ENCODE results near the gene SGMS1.
"Not testable (repeated sequence)": the region's sequence is repeated elsewhere in the genome, so short reads cannot be mapped to it uniquely, and the experiment has no call there.

The SGMS1 gene

DNA sequence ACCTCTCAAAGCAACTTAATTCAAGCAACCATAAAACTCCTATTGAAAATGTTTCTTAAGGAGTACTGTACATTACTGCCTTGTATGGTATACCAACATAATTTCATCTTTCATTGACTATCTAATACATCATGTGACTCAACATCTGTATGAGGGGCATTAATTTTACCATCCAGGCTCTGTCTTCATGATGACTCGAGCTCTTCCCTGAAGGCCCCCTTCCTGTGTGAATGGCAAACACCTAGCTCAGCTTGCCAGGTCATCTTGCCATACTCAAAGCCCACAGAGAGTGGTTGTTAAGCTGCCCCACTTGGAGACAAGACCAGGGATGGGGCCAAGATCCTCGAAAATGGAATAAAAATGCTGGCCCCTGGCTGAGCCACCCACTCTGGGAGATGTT, 82.4 kb downstream of the SGMS1 start:
- no peak overlapping the region for H3K4me3 ChIP-seq (ENCODE audit: low read depth, low read length)

DNA sequence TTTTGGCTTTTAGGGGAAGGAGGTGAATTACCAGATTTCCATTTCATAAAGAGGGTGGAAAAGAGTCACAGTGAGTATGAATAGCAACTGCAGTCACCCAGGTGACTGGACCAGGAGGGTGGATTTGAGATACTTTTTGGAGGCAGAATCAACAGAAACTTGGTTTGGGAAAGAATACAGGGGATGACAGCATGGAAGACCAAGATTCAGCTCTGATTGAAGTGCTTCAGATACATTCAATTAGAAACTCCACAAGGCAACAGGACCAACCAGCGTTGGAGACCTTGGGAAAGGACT, 83.0 kb downstream of the SGMS1 start:
- H3K4me3 ChIP-seq (ENCODE audit: low read depth, low read length), result no peak overlapping the region

DNA sequence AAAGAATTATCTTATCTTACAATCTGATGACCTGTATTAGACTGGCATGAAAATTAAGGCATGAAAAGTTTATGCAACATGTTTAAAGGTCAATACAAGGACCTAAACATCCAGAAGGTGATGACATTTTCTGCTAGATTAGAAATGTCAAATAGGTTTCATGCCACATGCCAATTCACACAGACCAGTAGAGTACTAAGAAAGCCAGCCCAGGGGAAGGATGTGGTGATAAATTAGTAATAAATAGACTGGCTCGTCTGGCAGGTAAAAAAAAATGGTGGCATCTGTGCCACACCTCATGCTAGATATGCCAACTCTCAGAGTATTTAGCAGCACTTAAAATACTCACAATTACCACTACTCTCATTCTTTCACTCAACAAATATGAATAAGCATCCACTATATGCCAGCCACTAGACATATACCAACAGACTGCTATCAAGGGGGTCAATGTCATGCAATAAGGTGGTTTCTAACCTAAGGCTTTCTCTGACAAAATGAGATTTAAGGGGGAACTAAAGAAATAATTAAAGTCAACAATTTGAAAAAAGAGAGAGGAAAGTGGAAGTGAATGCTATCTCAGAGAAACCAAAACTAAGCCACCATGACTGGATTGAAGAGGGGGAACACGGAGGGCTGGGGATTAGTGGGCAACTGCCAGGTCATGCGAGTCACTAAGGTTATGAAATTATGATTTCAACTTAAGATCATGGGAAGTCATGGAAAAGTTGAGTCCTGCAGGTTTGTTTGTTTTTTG, 83.5 kb downstream of the SGMS1 start:
- H3K4me3 ChIP-seq (ENCODE audit: low read depth, low read length), result no peak overlapping the region

DNA sequence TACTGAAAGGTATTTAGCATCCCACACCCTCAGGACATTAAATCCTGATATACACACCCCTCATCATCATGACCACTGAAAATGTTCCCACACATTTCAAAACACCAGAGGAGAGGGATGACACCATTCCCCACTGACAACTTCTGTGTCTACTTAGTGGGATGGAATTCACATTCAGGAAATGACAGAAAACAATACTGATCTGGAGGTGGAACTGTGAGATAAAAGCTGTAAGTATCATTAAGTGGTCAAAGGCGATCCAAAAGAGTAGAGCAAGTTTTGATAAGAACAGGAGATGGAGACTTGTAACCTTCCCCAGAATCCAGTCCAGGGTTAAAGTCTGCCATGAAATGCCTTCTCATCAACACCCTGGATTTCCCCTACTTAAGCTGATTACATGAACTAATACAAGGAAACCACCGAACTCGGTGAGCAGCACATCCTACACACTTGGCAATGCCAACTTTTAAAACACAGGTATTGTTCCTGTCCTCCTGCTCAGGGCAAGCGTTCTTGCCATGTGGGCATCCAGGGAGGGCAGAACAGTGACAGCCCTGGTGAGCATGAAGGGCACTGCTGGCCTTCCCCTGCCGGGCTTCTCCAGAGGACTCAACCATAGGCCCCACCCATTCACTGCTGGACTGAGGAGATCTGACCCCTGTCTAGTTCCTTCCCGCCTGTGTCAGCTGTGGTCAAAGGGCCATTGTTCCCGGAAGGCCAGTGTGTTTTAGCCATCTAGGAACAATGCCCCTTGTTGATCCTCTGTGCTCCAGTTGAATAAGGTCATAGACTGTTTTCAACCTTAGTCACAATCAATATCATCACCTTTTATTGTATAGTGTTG, 85.0 kb downstream of the SGMS1 start:
- no peak overlapping the region for H3K4me3 ChIP-seq (ENCODE audit: low read depth, low read length)

DNA sequence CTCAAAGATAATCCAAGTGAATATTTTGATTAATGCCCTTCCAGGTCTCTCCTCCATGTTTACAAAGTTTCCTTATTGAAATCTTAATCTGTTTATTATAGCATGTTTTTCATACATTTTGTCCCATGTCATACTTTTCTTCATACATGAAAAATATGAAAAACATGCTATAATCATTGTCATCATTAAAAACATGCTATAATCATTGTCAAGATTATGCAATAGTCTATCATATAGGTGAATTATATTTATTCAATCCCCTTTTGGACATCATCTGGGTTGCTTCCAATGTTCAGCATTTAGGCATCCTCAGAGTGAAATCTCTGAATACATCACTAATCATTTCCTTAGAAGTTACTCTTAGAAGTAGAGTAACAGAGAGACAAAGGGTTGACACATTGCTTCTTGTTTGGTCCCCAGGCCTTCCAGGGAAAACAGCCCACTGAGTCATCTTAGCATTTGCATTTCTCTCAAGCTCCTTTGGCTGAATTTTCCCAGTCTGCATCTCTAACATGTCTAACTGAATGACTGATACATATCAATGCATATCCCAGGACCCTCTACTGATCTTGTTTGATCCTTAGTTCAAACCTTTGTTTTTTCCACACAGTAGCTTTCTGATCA, 87.0 kb downstream of the SGMS1 start:
- H3K4me3 ChIP-seq (ENCODE audit: low read depth, low read length), result no peak overlapping the region

DNA sequence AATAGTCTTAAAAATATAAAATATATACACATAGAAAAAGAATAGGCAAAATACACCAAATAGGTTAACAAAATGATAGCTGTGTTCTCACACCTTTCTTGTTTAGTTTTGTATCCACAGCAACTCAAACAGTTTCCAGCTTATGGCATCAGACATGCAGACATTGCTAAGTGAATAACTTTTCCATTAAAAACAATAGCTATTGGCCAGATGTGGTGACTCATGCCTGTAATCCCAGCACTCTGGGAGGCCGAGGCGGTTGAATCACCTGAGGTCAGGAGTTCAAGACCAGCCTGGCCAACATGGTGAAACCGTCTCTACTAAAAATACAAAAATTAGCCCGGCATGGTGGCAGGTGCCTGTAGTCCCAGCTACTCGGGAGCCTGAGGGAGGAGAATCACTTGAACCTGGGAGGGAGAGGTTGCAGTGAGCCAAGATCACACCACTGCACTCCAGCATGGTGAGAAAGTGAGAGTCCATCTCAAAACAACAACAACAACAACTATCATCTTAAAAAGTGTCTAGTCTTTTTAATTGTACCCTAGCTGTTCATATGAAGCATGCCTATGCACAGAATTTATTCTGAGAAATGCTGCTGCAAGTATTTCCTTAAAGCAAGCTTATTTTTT, 88.9 kb downstream of the SGMS1 start:
- H3K4me3 ChIP-seq (ENCODE audit: low read depth, low read length), result not testable (repeated sequence)

DNA sequence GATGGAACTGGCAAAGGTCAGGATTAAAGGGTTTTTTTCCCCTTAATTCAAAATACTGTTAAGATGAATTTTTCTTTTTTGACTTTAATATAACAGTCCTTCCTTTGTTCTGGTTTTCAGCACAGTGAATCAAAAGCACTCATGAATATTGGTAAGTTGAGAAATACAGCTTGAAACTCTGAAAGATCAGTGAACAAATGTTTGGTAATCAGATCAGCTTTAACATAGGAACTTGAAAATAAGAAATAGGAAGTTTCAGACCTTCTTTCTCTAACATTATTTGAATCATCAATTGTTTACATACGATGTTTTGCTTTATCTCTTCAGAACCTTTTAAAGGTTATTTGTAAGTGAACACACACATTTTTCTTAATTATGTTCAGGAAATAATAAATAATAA, 90.5 kb downstream of the SGMS1 start:
- H3K4me3 ChIP-seq (ENCODE audit: low read depth, low read length), result no peak overlapping the region

DNA sequence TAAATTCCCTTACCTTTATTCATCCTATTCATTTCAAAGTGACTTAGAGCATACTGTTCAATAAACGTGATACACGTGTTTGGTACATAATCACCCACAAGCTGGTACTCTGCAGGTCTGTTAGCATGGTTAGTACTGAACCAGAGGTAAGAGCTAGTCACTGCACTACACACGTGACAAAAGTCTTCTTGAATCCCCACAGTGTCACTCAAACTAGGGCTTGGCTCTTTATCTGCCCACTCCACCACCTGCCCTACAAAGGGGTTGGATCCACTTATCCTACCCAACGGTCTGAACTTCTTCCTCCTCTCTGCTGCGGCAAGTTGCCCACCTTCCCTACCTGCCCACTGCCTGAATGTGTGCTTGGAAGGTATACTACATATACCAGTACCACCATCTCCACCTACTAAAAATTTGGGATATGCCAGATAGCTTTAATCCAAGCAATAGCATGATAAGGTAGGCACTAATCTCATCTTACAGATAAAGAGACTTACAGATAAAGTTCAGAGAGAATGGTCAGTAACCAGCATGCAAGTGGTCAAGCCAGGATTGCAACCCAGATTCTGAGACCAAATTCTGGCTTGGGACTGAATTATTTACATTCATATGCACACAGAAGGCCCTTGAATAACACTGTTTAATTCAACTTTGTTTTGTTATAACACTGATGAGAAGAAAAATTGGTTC, 92.2 kb downstream of the SGMS1 start:
- no peak overlapping the region for H3K4me3 ChIP-seq (ENCODE audit: low read depth, low read length)

DNA sequence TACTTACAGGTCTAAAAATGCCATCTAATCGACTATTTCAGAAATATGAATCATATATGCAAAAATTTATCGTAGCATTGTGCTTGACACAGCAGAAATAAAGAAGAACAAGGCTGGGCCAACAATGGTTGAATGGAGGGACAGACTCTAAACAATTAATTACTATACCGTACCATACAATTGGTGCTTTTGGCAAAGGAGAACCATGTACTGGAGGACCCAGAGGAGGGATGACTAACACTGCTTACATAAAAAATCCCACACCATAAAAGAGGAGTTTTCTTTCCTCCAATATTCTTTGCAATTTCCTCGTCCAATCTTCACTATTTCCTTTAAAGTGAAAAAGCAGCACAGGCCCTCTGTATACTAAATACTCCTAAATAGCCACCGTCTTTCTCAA, 94.1 kb downstream of the SGMS1 start:
- no peak overlapping the region for H3K4me3 ChIP-seq (ENCODE audit: low read depth, low read length)

DNA sequence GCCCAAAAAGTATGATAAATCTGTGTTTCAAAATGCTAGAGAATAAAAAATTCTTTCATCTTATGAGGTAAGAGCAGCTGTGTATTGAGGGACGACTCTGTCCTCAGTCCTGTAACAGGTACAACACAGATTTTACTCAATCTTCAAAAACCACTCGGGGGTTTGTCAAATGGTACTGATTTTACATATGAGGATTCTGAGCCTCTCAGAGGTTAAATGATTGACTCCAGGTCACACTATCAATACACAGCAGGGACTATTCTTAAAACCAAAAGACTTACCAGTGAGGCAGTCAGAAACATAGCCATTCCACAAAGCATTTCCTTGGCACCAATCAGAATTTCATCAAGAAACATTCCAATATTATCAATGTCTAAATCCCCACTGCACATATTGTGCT, 95.5 kb downstream of the SGMS1 start:
- no peak overlapping the region for H3K4me3 ChIP-seq (ENCODE audit: low read depth, low read length)

DNA sequence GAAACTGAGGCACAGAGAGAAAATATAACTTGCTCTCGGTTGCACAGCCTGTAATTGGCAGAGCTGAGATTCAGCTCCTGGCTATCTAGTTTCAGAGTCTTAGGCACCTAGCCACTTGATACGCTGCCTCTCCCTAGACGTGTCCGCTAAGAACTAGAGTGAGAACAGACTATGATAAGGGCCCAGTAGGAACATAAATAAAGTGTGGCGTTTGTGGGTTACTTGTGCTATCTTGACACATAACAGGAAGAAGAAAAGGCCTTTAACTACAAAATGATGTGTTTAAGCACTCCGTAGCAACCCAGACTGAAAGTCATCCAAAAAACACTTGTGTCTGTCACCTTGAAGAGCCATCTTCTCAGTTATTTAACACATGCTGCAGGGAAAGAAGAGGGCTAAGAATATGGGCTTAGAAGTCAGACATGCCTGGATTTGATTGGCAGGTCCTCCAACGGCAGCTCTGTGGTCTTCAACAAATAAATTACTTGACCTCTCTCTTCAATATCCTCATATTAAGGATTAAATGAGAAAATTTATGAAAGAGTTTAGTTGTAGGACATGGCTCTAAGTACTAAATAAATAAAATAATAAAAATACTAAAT, 96.2 kb downstream of the SGMS1 start:
- no peak overlapping the region for H3K4me3 ChIP-seq (ENCODE audit: low read depth, low read length)

DNA sequence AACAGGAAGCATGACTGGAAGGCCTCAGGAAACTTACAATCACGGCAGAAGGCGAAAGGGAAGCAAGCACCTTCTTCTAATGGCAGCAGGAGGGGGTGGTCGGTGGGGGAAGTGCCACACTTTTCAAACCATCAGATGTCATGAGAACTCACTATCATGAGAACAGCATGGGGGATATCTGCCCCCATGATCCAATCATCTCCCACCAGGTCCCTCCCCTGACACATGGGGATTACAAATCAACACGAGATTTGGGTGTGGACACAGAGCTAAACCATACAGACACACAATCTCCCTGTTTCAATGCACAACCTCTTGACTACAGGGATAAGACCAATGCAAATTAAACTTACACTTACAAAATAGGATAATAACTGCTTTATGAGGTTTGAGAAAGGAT, 97.6 kb downstream of the SGMS1 start:
- no peak overlapping the region for H3K4me3 ChIP-seq (ENCODE audit: low read depth, low read length)

DNA sequence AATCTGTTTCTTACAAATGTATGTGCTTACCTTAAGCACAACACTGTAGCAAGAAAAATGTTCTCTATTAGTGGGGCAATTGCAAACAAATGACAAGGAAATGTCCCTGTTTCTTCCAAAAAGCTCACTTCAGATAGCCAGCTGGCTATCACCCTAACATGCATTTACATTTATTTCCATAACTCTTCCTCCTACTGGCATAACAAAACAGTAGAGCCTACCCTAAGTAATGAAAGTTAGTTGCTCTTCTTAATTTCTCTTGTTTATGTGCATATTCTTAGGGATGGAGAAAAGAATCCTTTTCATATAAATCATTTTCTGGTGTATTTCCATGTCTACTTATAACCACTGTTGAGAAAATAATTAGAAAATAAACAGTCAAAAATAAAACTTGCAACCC, 100.4 kb downstream of the SGMS1 start:
- H3K4me3 ChIP-seq (ENCODE audit: low read depth, low read length), result no peak overlapping the region

DNA sequence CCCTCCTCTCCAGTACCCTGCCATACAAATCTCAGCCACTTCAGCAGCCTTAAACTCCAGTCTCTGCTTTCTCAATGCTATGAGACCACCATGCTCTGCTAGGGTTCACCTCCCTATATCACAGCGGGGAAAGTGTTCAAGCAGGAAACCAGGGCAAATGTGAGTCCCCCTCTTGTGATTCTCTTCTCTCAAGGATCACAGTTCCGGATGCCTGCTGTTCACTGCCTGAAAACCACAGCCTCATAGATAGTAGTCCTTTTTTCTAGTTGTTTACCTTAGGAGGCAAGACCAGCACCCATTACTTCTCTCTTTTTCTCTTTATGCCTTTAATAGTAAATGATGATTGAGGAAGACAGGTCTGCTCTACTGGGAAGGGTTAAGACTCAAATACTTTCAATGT, 100.8 kb downstream of the SGMS1 start:
- H3K4me3 ChIP-seq (ENCODE audit: low read depth, low read length), result no peak overlapping the region

DNA sequence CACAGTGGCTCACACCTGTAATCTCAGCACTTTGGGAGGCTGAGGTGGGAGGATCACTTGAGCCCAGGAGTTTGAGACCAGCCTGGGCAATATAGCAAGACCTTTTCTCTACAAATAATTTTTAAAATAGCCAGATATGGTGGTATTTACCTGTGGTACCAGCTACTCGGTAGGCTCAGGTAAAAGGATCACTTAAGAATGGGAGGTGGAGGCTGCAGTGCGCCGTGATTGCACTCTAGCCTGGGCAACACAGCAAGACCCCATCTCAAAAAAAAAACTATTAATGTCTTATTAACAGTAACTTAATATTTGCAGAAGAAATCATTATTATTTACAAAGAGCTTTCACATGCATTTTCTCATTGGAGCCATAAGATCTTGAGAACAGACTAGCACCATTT, 103.6 kb downstream of the SGMS1 start:
- no peak overlapping the region for H3K4me3 ChIP-seq (ENCODE audit: low read depth, low read length)

DNA sequence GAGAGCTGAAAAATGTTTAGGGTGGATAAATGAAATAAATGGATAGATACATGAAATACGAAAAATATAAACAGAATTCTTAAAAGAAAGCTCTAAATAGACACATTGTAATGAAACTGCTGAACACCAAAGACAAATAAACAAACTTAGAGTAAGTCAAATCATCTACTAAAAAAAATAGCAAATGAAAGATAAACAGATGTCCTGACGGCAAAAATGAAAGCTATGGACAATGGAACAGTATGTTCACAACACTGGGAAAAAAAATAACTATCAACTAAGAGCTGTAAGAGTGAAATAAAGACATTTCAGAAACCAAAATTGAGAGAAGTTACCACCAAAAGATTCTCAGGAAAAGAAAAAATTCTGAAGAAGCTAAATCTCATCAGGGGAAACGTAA, 106.1 kb downstream of the SGMS1 start:
- H3K4me3 ChIP-seq (ENCODE audit: low read depth, low read length), result no peak overlapping the region

DNA sequence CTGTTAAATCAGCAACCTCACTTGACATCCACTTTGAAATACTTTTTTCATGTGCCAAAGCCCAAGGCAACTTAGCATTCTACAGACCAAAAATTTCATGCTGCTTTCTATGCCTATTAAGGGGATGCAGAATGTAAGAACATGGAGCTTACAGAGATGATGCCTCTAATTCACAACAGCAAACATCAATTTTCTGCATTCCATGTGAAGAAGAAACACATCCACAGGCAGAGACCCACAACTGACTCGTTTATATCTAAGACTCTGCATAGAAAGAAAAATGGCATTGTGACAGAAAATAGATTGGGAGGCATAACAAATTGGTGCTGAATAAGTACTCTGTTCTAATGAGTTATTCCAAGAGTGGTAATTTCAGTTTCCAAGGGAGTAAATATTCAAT, 107.6 kb downstream of the SGMS1 start:
- no peak overlapping the region for H3K4me3 ChIP-seq (ENCODE audit: low read depth, low read length)

DNA sequence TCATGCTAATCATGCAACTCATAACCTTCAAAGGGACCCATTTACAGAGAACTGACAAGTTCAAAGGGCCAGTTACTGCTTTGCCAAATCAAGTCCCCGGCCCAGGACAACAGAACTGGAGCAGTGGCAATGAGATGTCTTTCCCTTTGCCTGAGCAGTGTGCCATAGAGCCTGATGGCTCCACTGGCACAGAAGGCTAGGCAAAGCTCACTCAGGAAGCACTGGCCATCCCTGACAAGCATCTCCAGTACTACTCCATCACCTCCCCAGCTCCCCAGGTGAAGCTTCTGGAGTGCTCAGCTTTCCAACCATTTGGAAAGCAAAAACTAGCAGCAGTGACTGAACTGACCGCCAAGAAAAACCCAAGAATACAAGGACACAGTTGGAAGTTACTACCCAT, 108.3 kb downstream of the SGMS1 start:
- no peak overlapping the region for H3K4me3 ChIP-seq (ENCODE audit: low read depth, low read length)

DNA sequence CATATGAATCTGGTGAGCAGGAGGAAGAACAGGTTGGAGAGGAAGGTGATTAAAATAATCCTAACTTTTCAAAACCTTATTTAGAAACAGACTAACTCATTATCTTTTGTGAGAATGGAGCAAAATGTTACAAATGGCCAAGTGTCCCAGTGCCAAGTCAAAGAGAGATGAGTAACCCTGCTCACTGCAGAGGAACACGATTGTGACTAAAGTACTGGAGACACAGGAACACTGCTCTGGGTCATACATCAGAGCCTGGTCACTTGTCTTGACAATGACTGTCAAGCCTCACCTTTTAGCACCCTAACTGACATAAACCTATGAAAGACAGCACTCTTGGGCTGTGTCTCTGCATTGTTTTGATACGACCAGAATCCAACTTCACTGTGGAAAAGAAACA, 108.8 kb downstream of the SGMS1 start:
- H3K4me3 ChIP-seq (ENCODE audit: low read depth, low read length), result no peak overlapping the region

DNA sequence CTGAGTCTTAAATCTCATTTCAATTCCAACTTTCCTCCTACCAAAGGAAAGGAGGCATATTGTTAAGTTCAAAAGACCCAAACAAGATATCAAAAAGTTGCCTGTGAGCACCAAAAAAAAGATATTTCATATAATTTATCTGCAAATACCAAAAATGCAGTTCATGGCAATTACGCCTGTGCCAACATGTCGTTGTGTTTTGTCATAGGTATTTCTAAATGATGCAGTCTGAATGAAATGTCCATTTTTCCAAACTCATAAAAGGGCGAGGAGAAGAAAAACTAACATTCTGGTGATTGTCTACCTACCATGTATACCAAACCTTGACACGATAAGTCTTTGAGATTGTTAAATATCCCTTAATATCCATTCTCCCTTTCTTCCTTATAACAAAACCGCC, 109.8 kb downstream of the SGMS1 start:
- H3K4me3 ChIP-seq (ENCODE audit: low read depth, low read length), result no peak overlapping the region
